HepG2 (cell line): ENCODE results near the gene NEU1. TPM values are rescaled to one million over a fixed set of nuclear protein-coding genes. Genes with fewer than 3 reads are reported as not detected.

Experiments used
- EEA1 ChIP-seq: sonication (generic); formaldehyde crosslinking; IDR thresholded peaks from 2 replicates; pipeline ENCODE4 v1.5.1; 2020; ENCODE audit warnings: mild to moderate bottlenecking, missing genetic modification reagents, borderline replicate concordance
- KMT2A ChIP-seq: sonication (generic); formaldehyde crosslinking; IDR thresholded peaks from 2 replicates; pipeline ENCODE4 v1.4.0; 2020; ENCODE audit warnings: missing genetic modification reagents
- NFYC ChIP-seq: IDR thresholded peaks from 2 replicates; pipeline ENCODE4 v1.6.1; 2016; ENCODE audit warnings: missing genetic modification reagents, missing compliant biosample characterization
- PAWR ChIP-seq: sonication (generic); formaldehyde crosslinking; IDR thresholded peaks from 2 replicates; pipeline ENCODE4 v1.4.0; 2020; ENCODE audit warnings: missing genetic modification reagents, mild to moderate bottlenecking, borderline replicate concordance
- REPIN1 ChIP-seq: sonication (generic); formaldehyde crosslinking; IDR thresholded peaks from 2 replicates; pipeline ENCODE4 v1.8.0; 2022; ENCODE audit warnings: missing genetic modification reagents, low read depth, mild to moderate bottlenecking, borderline replicate concordance
- SAP130 ChIP-seq: IDR thresholded peaks from 2 replicates; pipeline ENCODE4 v1.6.1; 2016; ENCODE audit warnings: low read depth
- ZFP36L1 ChIP-seq: sonication (generic); formaldehyde crosslinking; IDR thresholded peaks from 2 replicates; pipeline ENCODE4 v1.8.0; 2022; ENCODE audit warnings: mild to moderate bottlenecking, missing genetic modification reagents, moderate library complexity
- ZNF20 ChIP-seq: sonication (generic); formaldehyde crosslinking; IDR thresholded peaks from 2 replicates; pipeline ENCODE4 v1.4.0; 2020; ENCODE audit warnings: mild to moderate bottlenecking, moderate library complexity, missing genetic modification reagents
- ZNF333 ChIP-seq: sonication (generic); formaldehyde crosslinking; IDR thresholded peaks from 2 replicates; pipeline ENCODE4 v1.4.0; 2020; ENCODE audit warnings: mild to moderate bottlenecking, missing genetic modification reagents, borderline replicate concordance
- ZNF496 ChIP-seq: sonication (generic); formaldehyde crosslinking; IDR thresholded peaks from 2 replicates; pipeline ENCODE4 v1.8.1; 2023; ENCODE audit warnings: mild to moderate bottlenecking, moderate library complexity, missing genetic modification reagents; ENCODE audit not compliant: insufficient replicate concordance
- ZNF556 ChIP-seq: sonication (generic); formaldehyde crosslinking; IDR thresholded peaks from 2 replicates; pipeline ENCODE4 v1.4.0; 2020; ENCODE audit warnings: mild to moderate bottlenecking, missing genetic modification reagents, borderline replicate concordance
- ZNF589 ChIP-seq: sonication (generic); formaldehyde crosslinking; conservative IDR thresholded peaks from 2 replicates; pipeline ENCODE4 v1.8.0; 2022; ENCODE audit warnings: mild to moderate bottlenecking, moderate library complexity, missing genetic modification reagents
- ZNF768 ChIP-seq: sonication (generic); formaldehyde crosslinking; IDR thresholded peaks from 2 replicates; pipeline ENCODE4 v1.4.0; 2020; ENCODE audit warnings: missing genetic modification reagents
- polyA plus RNA-seq, 8 experiments: library from polyadenylated mRNA; depleted of rRNA in 3 of 8; stranded (reverse) in 7 of 8; unstranded in 1 of 8; fragments of >200 nt; fragmentation: Illumina TruSeq in 4 of 8; extraction: Trizol in 4 of 8; gene quantifications; 2 replicates each; pipeline versions ENCODE4 v1.2.1 to v1.2.3, GENCODE V29; 2011 to 2016; ENCODE audit warnings: low read depth in 4 of 8, missing spikeins in 1 of 8, mixed read lengths in 1 of 8; ENCODE audit not compliant: insufficient read depth in 1 of 8
- total RNA-seq, 5 experiments: library from RNA; depleted of rRNA; stranded (reverse); fragments of >200 nt; fragmentation: Illumina TruSeq; extraction: Trizol; gene quantifications; 2 replicates each; pipeline ENCODE4 v1.2.3, GENCODE V29; 2016; ENCODE audit warnings: low read depth in 1 of 5
- TF ChIP-seq, protein P1 (sequence below): sonication (generic); formaldehyde crosslinking; IDR thresholded peaks from 2 replicates; pipeline ENCODE4 v1.4.0; 2020; ENCODE audit warnings: missing genetic modification reagents
- TF ChIP-seq, protein P2 (sequence below): sonication (generic); formaldehyde crosslinking; IDR thresholded peaks from 2 replicates; pipeline ENCODE4 v1.8.0; 2022; ENCODE audit warnings: mild to moderate bottlenecking, missing genetic modification reagents, borderline replicate concordance
- TF ChIP-seq, protein P3 (sequence below): sonication (generic); formaldehyde crosslinking; IDR thresholded peaks from 2 replicates; pipeline ENCODE4 v1.8.1; 2023; ENCODE audit warnings: missing genetic modification reagents, inconsistent platforms, borderline replicate concordance
- TF ChIP-seq, protein P4 (sequence below): sonication (generic); formaldehyde crosslinking; IDR thresholded peaks from 2 replicates; pipeline ENCODE4 v1.5.0; 2020; ENCODE audit warnings: mild to moderate bottlenecking, missing genetic modification reagents, moderate library complexity
- TF ChIP-seq, protein P5 (sequence below): sonication (generic); formaldehyde crosslinking; IDR thresholded peaks from 2 replicates; pipeline ENCODE4 v1.4.0; 2020; ENCODE audit warnings: missing genetic modification reagents

The NEU1 gene
- total and polyA plus RNA-seq, 2 of the 13 experiments (the other 11 are each of a cell fraction or from before 2014, with no cell fraction given), result 215 to 297 TPM

DNA sequence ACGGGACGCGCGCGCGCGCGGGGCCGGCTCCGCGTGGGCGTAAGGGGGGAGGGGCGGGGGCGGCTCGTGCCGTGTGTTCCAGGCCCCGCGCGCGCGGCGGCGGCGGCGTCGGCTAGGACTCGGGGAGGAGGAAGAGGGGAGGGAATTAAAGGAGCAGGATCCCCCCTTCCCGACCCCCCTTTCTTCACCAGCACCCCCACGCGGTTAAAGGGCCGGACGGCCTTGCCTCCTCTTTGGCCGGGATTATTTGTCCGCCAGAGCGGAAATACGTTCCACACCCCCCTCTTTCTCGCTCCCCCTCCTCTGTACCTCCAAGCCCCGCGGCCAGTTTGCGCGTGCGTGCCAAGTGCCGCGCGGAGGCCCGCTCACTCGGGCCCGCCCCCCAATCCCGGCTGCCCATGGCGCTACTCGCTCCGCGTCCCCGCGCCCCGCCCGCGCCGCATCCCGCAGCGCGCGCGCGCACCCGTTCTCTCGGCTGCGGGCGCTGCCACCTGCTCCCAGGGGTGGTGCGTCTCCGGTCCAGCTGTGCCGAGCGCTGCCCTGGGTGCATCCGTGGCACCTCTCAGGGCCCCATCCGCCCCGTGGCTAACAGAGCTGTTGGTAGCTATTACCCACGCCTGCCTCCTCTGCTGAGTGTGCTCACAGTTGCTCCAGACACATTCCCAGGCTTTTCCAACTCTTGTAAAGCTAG is 39.5 kb upstream of the NEU1 start, which contains the start of gene ZBTB12 (continued):
- TF ChIP-seq ZNF556 (CRISPR knock-in tag) (peak; percentile 67; the same call in 1 of the 2 replicates), ZNF496 (CRISPR knock-in tag) (no peak), ZNF333 (CRISPR knock-in tag) (0 out of 2 replicates have a peak, but pooled peaks have one; percentile 14), ZNF768 (CRISPR knock-in tag) (peak; percentile 72), NFYC (CRISPR knock-in tag) (no peak), SAP130 (peak; percentile 66; the same call in 1 of the 2 replicates), PAWR (no peak), ZNF20 (no peak), KMT2A (CRISPR knock-in tag) (no peak), REPIN1 (CRISPR knock-in tag) (peak; percentile 25; the same call in 1 of the 2 replicates), ZFP36L1 (CRISPR knock-in tag) (no peak), EEA1 (CRISPR knock-in tag) (no peak), ZNF589 (CRISPR knock-in tag) (0 out of 2 replicates have a peak, but pooled peaks have one; percentile 39)
- TF ChIP-seq, protein P1, sequence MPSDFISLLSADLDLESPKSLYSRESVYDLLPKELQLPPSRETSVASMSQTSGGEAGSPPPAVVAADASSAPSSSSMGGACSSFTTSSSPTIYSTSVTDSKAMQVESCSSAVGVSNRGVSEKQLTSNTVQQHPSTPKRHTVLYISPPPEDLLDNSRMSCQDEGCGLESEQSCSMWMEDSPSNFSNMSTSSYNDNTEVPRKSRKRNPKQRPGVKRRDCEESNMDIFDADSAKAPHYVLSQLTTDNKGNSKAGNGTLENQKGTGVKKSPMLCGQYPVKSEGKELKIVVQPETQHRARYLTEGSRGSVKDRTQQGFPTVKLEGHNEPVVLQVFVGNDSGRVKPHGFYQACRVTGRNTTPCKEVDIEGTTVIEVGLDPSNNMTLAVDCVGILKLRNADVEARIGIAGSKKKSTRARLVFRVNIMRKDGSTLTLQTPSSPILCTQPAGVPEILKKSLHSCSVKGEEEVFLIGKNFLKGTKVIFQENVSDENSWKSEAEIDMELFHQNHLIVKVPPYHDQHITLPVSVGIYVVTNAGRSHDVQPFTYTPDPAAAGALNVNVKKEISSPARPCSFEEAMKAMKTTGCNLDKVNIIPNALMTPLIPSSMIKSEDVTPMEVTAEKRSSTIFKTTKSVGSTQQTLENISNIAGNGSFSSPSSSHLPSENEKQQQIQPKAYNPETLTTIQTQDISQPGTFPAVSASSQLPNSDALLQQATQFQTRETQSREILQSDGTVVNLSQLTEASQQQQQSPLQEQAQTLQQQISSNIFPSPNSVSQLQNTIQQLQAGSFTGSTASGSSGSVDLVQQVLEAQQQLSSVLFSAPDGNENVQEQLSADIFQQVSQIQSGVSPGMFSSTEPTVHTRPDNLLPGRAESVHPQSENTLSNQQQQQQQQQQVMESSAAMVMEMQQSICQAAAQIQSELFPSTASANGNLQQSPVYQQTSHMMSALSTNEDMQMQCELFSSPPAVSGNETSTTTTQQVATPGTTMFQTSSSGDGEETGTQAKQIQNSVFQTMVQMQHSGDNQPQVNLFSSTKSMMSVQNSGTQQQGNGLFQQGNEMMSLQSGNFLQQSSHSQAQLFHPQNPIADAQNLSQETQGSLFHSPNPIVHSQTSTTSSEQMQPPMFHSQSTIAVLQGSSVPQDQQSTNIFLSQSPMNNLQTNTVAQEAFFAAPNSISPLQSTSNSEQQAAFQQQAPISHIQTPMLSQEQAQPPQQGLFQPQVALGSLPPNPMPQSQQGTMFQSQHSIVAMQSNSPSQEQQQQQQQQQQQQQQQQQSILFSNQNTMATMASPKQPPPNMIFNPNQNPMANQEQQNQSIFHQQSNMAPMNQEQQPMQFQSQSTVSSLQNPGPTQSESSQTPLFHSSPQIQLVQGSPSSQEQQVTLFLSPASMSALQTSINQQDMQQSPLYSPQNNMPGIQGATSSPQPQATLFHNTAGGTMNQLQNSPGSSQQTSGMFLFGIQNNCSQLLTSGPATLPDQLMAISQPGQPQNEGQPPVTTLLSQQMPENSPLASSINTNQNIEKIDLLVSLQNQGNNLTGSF, result peak; percentile 87
- TF ChIP-seq, protein P2, sequence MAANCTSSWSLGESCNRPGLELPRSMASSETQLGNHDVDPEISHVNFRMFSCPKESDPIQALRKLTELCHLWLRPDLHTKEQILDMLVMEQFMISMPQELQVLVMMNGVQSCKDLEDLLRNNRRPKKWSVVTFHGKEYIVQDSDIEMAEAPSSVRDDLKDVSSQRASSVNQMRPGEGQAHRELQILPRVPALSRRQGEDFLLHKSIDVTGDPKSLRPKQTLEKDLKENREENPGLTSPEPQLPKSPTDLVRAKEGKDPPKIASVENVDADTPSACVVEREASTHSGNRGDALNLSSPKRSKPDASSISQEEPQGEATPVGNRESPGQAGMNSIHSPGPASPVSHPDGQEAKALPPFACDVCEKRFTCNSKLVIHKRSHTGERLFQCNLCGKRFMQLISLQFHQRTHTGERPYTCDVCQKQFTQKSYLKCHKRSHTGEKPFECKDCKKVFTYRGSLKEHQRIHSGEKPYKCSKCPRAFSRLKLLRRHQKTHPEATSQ (CRISPR knock-in tag), result 0 out of 2 replicates have a peak, but pooled peaks have one; percentile 18
- TF ChIP-seq, protein P3, sequence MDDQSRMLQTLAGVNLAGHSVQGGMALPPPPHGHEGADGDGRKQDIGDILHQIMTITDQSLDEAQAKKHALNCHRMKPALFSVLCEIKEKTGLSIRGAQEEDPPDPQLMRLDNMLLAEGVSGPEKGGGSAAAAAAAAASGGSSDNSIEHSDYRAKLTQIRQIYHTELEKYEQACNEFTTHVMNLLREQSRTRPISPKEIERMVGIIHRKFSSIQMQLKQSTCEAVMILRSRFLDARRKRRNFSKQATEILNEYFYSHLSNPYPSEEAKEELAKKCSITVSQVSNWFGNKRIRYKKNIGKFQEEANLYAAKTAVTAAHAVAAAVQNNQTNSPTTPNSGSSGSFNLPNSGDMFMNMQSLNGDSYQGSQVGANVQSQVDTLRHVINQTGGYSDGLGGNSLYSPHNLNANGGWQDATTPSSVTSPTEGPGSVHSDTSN (CRISPR knock-in tag), result no peak
- TF ChIP-seq, protein P4, sequence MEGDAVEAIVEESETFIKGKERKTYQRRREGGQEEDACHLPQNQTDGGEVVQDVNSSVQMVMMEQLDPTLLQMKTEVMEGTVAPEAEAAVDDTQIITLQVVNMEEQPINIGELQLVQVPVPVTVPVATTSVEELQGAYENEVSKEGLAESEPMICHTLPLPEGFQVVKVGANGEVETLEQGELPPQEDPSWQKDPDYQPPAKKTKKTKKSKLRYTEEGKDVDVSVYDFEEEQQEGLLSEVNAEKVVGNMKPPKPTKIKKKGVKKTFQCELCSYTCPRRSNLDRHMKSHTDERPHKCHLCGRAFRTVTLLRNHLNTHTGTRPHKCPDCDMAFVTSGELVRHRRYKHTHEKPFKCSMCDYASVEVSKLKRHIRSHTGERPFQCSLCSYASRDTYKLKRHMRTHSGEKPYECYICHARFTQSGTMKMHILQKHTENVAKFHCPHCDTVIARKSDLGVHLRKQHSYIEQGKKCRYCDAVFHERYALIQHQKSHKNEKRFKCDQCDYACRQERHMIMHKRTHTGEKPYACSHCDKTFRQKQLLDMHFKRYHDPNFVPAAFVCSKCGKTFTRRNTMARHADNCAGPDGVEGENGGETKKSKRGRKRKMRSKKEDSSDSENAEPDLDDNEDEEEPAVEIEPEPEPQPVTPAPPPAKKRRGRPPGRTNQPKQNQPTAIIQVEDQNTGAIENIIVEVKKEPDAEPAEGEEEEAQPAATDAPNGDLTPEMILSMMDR (CRISPR knock-in tag), result peak; percentile 48
- TF ChIP-seq, protein P5, sequence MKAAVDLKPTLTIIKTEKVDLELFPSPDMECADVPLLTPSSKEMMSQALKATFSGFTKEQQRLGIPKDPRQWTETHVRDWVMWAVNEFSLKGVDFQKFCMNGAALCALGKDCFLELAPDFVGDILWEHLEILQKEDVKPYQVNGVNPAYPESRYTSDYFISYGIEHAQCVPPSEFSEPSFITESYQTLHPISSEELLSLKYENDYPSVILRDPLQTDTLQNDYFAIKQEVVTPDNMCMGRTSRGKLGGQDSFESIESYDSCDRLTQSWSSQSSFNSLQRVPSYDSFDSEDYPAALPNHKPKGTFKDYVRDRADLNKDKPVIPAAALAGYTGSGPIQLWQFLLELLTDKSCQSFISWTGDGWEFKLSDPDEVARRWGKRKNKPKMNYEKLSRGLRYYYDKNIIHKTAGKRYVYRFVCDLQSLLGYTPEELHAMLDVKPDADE, result no peak
